Hepatocyte (in vitro differentiated cells): ENCODE results near the gene CERS5.

Experiments
- CTCF ChIP-seq: fragments of 200-600 bp; sonication (generic); IDR thresholded peaks from 2 replicates; pipeline ENCODE4 v1.5.1; 2016; ENCODE audit warnings: antibody characterized with exemption, mild to moderate bottlenecking; ENCODE audit not compliant: poor library complexity
- EZH2 ChIP-seq: fragments of 200-600 bp; sonication (generic); IDR thresholded peaks from 2 replicates; pipeline ENCODE4 v1.6.1; 2016; ENCODE audit warnings: antibody characterized with exemption, mild to moderate bottlenecking, borderline replicate concordance

DNA sequence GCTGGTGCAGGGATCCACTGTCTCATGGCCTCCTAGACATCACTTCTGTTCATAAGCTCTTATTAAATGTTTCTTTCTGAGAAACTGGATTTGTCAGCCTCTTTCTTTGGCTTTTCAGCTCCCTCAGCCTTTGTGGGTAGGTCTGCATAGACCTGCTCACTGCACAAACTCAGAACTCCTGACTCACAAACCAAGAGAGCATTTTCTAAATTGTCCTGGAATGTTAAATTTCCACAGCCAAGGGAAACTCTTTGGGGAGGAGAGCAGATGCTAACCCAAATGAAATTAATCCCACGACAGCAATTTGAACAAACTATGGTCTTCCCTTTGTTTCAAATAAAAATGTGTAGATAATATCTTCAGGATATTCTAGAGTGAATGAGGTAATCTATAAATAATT lies 19.5 kb upstream of the CERS5 start:
- no peak for TF ChIP-seq CTCF
- TF ChIP-seq EZH2, result no peak
